ENCODE data around the gene PIGU.

DNA sequence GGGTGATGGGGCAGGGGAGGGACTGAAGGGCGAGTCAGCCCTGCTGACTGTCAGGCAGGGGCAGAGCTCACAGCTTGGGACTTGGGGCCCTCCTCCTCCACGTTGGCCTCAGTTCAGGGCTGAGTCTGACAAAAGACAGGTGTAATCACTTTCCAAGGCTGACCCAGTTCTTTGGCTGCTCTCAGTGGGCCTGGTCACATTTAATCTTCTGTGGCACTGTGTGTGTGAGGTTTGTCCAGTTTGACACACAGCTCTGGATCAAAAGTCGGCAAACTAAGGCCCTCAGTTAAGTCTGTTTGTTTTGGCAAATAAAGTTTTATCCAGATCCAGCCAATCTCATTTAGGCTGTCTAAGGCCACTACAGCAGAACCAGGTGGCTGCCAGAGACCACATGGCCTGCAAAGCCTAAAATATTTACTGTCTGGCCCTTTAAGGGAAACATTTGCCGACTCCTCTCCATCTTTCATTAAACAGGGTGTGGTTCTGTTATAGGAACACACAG, 123.5 kb downstream of the PIGU start:
- TF ChIP-seq POLR2A (IDR thresholded peaks at IDR 0.05) = no peak
- TF ChIP-seq, protein P1, sequence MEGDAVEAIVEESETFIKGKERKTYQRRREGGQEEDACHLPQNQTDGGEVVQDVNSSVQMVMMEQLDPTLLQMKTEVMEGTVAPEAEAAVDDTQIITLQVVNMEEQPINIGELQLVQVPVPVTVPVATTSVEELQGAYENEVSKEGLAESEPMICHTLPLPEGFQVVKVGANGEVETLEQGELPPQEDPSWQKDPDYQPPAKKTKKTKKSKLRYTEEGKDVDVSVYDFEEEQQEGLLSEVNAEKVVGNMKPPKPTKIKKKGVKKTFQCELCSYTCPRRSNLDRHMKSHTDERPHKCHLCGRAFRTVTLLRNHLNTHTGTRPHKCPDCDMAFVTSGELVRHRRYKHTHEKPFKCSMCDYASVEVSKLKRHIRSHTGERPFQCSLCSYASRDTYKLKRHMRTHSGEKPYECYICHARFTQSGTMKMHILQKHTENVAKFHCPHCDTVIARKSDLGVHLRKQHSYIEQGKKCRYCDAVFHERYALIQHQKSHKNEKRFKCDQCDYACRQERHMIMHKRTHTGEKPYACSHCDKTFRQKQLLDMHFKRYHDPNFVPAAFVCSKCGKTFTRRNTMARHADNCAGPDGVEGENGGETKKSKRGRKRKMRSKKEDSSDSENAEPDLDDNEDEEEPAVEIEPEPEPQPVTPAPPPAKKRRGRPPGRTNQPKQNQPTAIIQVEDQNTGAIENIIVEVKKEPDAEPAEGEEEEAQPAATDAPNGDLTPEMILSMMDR (IDR thresholded peaks at IDR 0.05) = no peak
